Stomach smooth muscle (tissue), 2 donors: ENCODE data around the gene NDUFAB1.
"Not testable (repeated sequence)": the region's sequence is repeated elsewhere in the genome, so short reads cannot be mapped to it uniquely, and the experiment has no call there.

Experiments
- H3K27ac ChIP-seq: one replicate; pipeline ENCODE4 v1.7.0; 2013; ENCODE audit warnings: mild to moderate bottlenecking, low read length, inconsistent platforms
- H3K27me3 ChIP-seq, 2 donors: one replicate each; pipeline ENCODE4 v1.7.0; 2013; ENCODE audit warnings: low read length in 2 of 2; ENCODE audit not compliant: insufficient read depth in 2 of 2, control insufficient read depth in 1 of 2
- H3K36me3 ChIP-seq, 2 donors: one replicate each; pipeline ENCODE4 v1.7.0; 2013; ENCODE audit warnings: low read length in 2 of 2; ENCODE audit not compliant: control insufficient read depth in 2 of 2, insufficient read depth in 2 of 2
- H3K4me1 ChIP-seq: one replicate; pipeline ENCODE4 v1.7.0; 2013; ENCODE audit warnings: low read length; ENCODE audit not compliant: control insufficient read depth, insufficient read depth
- H3K4me3 ChIP-seq, 2 donors: one replicate each; pipeline ENCODE4 v1.7.0; 2013; ENCODE audit warnings: low read length in 2 of 2
- H3K9ac ChIP-seq, 2 donors: one replicate each; pipeline ENCODE4 v1.7.0; 2013; ENCODE audit warnings: low read length in 2 of 2, mild to moderate bottlenecking in 1 of 2
- H3K9me3 ChIP-seq, 2 donors: one replicate each; pipeline ENCODE4 v1.7.0; 2013; ENCODE audit warnings: low read length in 2 of 2; ENCODE audit not compliant: control insufficient read depth in 2 of 2
- donor health status: healthy.
- donor health status: Pancreatic carcinoma.

Gene NDUFAB1

DNA sequence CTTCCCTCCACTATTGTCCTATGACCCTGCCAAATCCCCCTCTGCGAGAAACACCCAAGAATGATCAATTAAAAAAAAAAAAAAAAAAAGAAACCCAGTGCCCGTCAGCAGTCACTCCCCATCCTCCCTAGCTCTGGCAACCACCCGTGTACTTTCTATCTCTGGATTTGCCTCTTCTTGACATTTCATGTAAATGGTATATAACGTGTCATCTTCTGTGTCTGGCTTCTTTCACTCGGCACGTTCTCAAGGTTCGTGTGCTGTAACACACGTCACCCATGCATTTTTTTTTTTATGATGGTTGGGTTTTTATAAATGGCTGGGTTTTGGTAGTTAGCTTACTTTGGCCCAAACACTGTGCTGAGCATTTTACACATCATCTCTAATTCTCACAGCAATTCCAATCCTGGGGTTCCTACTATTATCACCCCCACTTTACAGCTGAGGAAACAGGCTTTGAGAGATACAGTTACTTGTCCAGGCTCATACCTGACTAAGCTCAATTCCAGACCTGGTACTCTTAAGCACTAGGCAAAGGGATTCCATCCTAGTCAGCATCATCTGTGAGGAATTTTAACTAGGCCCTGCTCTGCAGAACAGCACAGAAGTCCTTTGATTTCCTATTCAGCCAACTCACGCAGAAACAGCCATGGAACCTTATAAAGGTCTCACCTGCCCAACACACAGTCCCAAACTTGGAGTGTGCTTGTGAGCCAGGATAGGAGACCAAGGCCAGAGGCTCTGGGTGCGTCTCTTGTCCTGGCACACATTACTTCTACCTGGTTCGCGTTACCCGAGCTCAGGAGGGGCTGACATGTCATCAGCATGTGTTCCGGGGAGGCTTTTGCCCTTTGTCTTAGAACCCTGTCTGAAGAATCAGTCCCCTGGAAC, 11.7 kb downstream of the NDUFAB1 start:
- Histone ChIP-seq H3K9me3 (no peaks in the 10 kb centered on the region), H3K4me1 (no peaks in the 10 kb centered on the region), H3K27me3 (no peaks in the 10 kb centered on the region), H3K27ac (no peak overlapping the region), H3K4me3 (no peak overlapping the region), H3K9ac (no peak overlapping the region), H3K36me3 (peaks cover 33 to 52% of the 10 kb centered on the region in 2 donors)

DNA sequence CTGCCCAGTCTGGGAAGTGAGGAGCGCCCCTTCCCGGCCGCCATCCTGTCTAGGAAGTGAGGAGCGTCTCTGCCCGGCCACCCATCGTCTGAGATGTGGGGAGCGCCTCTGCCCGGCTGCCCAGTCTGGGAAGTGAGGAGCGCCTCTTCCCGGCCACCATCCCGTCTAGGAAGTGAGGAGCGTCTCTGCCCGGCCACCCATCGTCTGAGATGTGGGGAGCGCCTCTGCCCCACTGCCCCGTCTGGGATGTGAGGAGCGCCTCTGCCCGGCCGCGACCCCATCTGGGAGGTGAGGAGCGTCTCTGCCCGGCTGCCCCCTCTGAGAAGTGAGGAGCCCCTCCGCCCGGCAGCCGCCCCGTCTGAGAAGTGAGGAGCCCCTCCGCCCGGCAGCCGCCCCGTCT, 12.8 kb downstream of the NDUFAB1 start:
- not testable (repeated sequence) for H3K9me3 ChIP-seq, H3K4me3 ChIP-seq, H3K4me1 ChIP-seq, H3K27ac ChIP-seq, H3K9ac ChIP-seq, H3K27me3 ChIP-seq
- H3K36me3 ChIP-seq: peaks cover 40 to 52% of the 10 kb centered on the region in 2 donors

DNA sequence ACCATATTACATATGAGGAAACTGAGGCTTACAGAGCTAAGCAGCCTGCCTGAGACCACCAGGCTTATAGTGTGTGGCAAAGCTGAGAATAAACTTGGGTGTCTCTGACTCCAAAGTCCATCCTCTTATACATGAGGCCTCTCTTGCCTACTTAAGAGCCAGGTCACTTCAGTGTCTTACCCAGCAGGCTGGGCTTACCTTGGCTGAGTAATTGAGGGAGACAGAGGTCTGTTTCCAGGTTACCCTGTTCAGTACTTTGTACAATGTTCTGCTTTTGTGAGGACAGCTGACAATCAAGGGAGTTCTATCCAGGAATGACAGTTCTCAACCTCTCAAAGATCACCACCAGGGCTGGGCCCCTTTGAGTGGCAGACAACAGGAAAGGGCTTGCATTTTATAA, 14.4 kb downstream of the NDUFAB1 start:
- peaks cover 41 to 48% of the 10 kb centered on the region in 2 donors for H3K36me3 ChIP-seq
- no peak overlapping the region for H3K27ac ChIP-seq
- H3K4me1 ChIP-seq: no peaks in the 10 kb centered on the region
- H3K4me3 ChIP-seq: no peak overlapping the region
- H3K27me3 ChIP-seq: no peaks in the 10 kb centered on the region
- no peak overlapping the region for H3K9ac ChIP-seq
- no peaks in the 10 kb centered on the region for H3K9me3 ChIP-seq

DNA sequence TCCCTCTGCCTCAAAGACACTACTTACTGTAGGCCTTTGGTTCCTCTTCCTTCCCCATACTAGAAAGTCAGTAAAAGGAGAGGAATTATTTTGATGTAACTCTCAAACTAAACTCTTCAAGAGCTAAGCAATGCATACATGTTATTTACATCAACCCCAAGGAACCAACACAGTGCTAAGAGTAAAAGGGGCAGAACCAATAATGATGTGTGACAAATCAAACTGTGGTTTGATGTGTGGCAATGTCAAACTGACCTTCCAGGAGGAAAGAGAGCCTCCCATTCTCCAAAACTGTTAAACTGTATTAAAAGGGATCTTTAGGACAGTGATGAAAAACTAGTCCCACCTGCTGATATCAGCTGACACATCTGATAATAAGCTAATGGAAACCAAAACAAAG, 15.7 kb downstream of the NDUFAB1 start:
- Histone ChIP-seq H3K36me3 (peaks cover 36 to 48% of the 10 kb centered on the region in 2 donors), H3K4me3 (no peak overlapping the region)

DNA sequence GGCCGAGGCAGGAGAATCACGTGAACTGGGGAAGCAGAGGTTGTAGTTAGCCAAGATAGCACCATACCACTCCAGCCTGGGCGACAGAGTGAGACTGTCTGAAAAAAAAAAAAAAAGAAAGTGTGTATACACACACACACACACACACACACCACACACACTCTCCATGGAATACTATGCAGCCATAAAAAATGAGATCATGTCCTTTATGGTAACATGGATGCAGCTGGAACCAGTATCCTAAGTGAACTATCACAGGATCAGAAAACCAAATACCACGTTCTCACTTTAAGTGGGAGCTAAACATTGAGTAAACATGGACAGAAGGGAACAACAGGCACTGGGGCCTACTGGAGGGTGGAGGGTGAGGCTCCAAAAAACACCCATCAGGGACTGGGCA, 16.7 kb downstream of the NDUFAB1 start:
- H3K27ac ChIP-seq: no peak overlapping the region
- H3K9ac ChIP-seq: no peak overlapping the region

More for the DNA sequence above, 15.7 kb downstream of the NDUFAB1 start:
- Histone ChIP-seq H3K27ac (no peak overlapping the region), H3K9ac (no peak overlapping the region), H3K27me3 (no peaks in the 10 kb centered on the region), H3K4me1 (no peaks in the 10 kb centered on the region), H3K9me3 (no peaks in the 10 kb centered on the region)

DNA sequence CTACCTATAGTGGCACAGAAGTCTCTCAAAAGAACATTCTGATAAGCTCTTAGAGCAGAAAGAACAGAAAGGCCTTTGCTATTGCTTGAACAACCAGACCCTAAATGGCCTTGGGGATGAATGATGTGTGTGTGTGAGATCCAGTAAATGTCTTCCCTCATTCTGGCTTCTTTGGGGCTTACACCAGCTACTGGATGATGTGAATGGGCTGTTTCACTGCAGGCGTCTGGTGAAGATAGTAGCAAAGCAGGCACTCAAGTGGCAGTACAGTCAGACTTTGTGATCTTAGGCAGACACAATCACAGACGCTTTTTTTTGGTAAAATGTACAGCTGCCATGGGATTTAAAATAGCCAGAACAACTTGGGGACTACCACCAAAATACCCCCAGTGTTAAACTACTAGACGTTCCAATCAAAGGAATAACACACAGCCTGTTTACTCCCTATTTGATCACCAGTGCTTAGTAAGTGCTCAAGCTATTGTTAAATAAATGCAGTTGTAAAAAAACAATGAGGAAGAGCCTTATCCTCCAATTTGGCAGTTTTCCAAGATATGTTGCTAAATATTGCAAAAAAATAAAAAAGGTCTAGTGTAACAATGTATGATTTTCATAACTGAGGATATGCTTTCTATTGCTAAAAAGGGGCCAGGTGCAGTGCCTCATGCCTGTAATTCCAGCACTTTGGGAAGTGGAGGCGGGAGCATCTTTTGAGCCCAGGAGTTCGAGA, 17.9 kb downstream of the NDUFAB1 start:
- Histone ChIP-seq H3K9me3 (no peaks in the 10 kb centered on the region), H3K9ac (no peak overlapping the region), H3K36me3 (peaks cover 30 to 49% of the 10 kb centered on the region in 2 donors), H3K27me3 (no peaks in the 10 kb centered on the region), H3K27ac (no peak overlapping the region), H3K4me3 (no peak overlapping the region), H3K4me1 (no peaks in the 10 kb centered on the region)

More for the DNA sequence above, 16.7 kb downstream of the NDUFAB1 start:
- Histone ChIP-seq H3K36me3 (peaks cover 31 to 46% of the 10 kb centered on the region in 2 donors), H3K4me1 (no peaks in the 10 kb centered on the region), H3K4me3 (no peak overlapping the region), H3K9me3 (no peaks in the 10 kb centered on the region), H3K27me3 (no peaks in the 10 kb centered on the region)

DNA sequence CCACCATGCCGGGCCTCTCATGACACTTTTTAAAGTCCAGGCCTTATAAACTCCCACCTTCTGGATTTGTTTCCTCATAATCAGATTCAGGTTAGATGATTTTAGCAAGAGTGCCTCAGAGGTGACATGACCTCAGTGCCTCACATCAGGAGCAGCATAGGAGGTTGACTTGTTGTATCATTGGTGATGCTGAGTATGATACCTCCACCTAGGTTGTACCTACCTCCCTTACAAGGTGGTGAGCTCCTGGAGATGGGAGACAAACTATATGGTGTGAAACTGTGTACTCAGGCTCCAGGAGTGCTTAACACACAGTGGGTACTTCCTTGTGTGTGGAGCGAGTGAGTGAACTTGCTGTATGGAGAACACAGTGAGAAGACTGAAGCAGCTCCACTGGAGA, 18.6 kb downstream of the NDUFAB1 start:
- no peak overlapping the region for H3K4me3 ChIP-seq
- no peak overlapping the region for H3K9ac ChIP-seq
- no peaks in the 10 kb centered on the region for H3K9me3 ChIP-seq
- no peaks in the 10 kb centered on the region for H3K27me3 ChIP-seq
- no peak overlapping the region for H3K27ac ChIP-seq
- H3K4me1 ChIP-seq: no peaks in the 10 kb centered on the region
- H3K36me3 ChIP-seq: peaks cover 30 to 53% of the 10 kb centered on the region in 2 donors

DNA sequence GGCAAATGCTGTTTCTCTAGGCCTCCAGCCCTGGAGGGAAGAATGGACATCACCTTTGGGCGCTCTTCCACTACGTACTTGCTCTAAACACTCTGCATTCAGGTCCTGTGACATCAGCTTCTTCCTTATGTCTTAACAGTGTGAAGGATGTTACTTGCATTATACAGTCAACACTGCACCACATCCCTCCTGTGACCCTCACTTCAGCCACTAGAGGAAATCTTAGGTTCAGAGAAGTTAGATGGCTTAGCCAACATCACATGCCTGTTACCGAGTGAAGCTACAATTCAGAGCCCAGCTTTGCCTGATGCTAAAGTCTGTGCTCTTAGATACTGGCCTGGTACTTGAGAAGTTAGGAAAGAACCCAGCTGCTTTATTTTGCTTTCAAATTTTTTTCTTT, 20.3 kb downstream of the NDUFAB1 start:
- H3K36me3 ChIP-seq: peaks cover 40 to 61% of the 10 kb centered on the region in 2 donors
- H3K4me3 ChIP-seq: no peak overlapping the region
- no peaks in the 10 kb centered on the region for H3K27me3 ChIP-seq
- H3K27ac ChIP-seq: no peak overlapping the region
- no peaks in the 10 kb centered on the region for H3K9me3 ChIP-seq
- H3K4me1 ChIP-seq: no peaks in the 10 kb centered on the region
- H3K9ac ChIP-seq: no peak overlapping the region

DNA sequence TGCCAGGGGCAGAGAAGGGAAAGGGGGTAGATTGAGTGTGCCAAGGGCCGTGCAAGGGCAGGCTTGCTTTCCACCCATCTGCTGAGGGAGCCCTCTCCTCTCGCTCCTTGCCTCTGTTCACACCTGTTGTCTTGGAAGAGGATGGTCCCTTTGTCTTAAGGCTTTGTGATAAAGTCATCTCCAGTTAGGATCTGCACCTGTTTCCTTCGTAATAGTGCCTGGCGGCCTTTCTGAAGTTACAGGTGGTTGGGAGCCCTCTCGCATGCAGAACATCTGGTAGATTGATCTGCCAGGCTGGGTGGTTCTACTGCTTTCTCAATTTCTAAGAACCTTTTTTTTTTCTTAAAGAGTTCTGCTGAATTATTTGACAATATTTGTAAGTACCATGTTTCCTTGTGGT, 22.3 kb downstream of the NDUFAB1 start:
- no peaks in the 10 kb centered on the region for H3K27me3 ChIP-seq
- peaks cover 31 to 54% of the 10 kb centered on the region in 2 donors for H3K36me3 ChIP-seq
- H3K9ac ChIP-seq: no peak overlapping the region
- H3K27ac ChIP-seq: no peak overlapping the region
- H3K9me3 ChIP-seq: no peaks in the 10 kb centered on the region
- no peaks in the 10 kb centered on the region for H3K4me1 ChIP-seq
- no peak overlapping the region for H3K4me3 ChIP-seq

DNA sequence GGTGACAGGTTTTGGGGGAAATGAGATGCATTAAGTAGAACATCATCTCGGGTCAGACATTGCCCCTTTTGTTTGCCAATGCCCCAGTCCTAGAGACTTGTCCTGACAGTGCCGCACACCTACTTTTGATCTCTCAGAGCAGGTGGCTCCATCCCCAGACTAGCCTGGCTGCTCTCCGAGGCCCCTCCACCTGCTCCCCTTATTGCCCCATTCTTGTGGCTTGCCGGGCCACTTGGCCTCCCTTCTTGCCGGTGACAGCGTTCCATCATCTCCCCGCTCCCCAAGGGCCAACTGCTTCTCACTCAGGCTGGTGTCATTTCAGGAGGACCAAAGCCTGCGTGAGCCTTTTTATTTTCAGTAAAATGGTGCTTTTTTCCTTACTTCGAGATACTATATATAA, 23.7 kb downstream of the NDUFAB1 start:
- Histone ChIP-seq H3K36me3 (peaks cover 32 to 56% of the 10 kb centered on the region in 2 donors), H3K27ac (no peak overlapping the region)

DNA sequence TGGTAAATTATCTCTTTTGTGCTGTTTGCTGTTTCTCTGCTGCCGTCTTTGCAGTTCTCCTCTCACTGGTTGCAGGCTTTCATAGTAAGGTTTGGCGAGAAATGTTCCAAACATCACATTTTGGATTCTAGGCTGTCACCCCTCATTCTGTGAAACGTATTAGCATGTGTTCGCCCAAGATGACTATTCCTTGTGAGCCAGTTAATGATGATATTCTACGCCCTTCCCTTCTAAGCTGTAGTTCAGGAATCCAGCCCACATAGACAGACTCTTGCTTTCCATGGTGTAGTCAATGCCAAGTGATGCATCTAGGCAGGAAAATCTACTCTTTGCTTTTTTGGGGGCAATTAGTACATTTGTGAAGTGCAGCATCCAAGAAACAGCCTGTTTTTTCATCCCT, 24.2 kb downstream of the NDUFAB1 start:
- Histone ChIP-seq H3K4me1 (no peaks in the 10 kb centered on the region), H3K36me3 (peaks cover 37 to 58% of the 10 kb centered on the region in 2 donors), H3K4me3 (no peak overlapping the region), H3K9ac (no peak overlapping the region), H3K27me3 (no peaks in the 10 kb centered on the region), H3K9me3 (no peaks in the 10 kb centered on the region), H3K27ac (no peak overlapping the region)

More for the DNA sequence above, 23.7 kb downstream of the NDUFAB1 start:
- Histone ChIP-seq H3K9me3 (no peaks in the 10 kb centered on the region), H3K4me3 (no peak overlapping the region), H3K9ac (no peak overlapping the region), H3K27me3 (no peaks in the 10 kb centered on the region), H3K4me1 (no peaks in the 10 kb centered on the region)
